Renal cortex interstitium (tissue), 11 donors: ENCODE results near the gene KCNJ18. TPM values are rescaled to one million over a fixed set of nuclear protein-coding genes. Genes with fewer than 3 reads are reported as not detected.
"Not testable (repeated sequence)": the region's sequence is repeated elsewhere in the genome, so short reads cannot be mapped to it uniquely, and the experiment has no call there.

Experiments used
- DNase-seq, 11 donors: peaks; one replicate each; pipeline ENCODE4 v3.0.0-alpha.2; 2013; ENCODE audit warnings: low read depth in 9 of 11, low spot score in 4 of 11; ENCODE audit errors: extremely low read depth in 1 of 11
- polyA plus RNA-seq, 3 donors: library from polyadenylated mRNA; unstranded; fragments of 120-200 nt; gene quantifications; one replicate each; pipeline ENCODE4 v1.2.1, GENCODE V29; 2013; ENCODE audit not compliant: insufficient read length in 3 of 3

The KCNJ18 gene
- polyA plus RNA-seq, 3 donors, result not detected

GRCh38 chr17:21681576-21681975 lies 10.7 kb upstream of the KCNJ18 start:
- not testable (repeated sequence) for DNase-seq

GRCh38 chr17:21682130-21682529 lies 10.2 kb upstream of the KCNJ18 start:
- not testable (repeated sequence) for DNase-seq

GRCh38 chr17:21683142-21683712 lies 9.1 kb upstream of the KCNJ18 start:
- not testable (repeated sequence) for DNase-seq

GRCh38 chr17:21683897-21684296 lies 8.4 kb upstream of the KCNJ18 start:
- DNase-seq, result not testable (repeated sequence)

GRCh38 chr17:21684384-21684783 lies 7.9 kb upstream of the KCNJ18 start:
- not testable (repeated sequence) for DNase-seq

GRCh38 chr17:21685061-21685795 lies 7.1 kb upstream of the KCNJ18 start:
- DNase-seq, result not testable (repeated sequence)

- no peak for DNase-seq
Measured at GRCh38 chr17:21686165-21687015, 5.9 kb upstream of the KCNJ18 start.

GRCh38 chr17:21687136-21687953 lies 5.0 kb upstream of the KCNJ18 start:
- DNase-seq, result no peak

- DNase-seq, result no peak
Measured at GRCh38 chr17:21688293-21688949, 3.9 kb upstream of the KCNJ18 start.

GRCh38 chr17:21689604-21690003 lies 2.7 kb upstream of the KCNJ18 start:
- no peak for DNase-seq

- DNase-seq, result not testable (repeated sequence)
Measured at GRCh38 chr17:21690811-21691210, 1.5 kb upstream of the KCNJ18 start.

GRCh38 chr17:21691481-21691880 lies 842 bp upstream of the KCNJ18 start:
- not testable (repeated sequence) for DNase-seq

GRCh38 chr17:21692704-21693065 lies 362 bp downstream of the KCNJ18 start:
- DNase-seq, result not testable (repeated sequence)

GRCh38 chr17:21693391-21693796 lies 1.1 kb downstream of the KCNJ18 start:
- not testable (repeated sequence) for DNase-seq

GRCh38 chr17:21693937-21694336 lies 1.6 kb downstream of the KCNJ18 start:
- DNase-seq, result not testable (repeated sequence)

GRCh38 chr17:21696227-21696626 lies 3.9 kb downstream of the KCNJ18 start:
- not testable (repeated sequence) for DNase-seq

GRCh38 chr17:21696842-21697507 lies 4.7 kb downstream of the KCNJ18 start:
- not testable (repeated sequence) for DNase-seq

- DNase-seq, result not testable (repeated sequence)
Measured at GRCh38 chr17:21697508-21697860, 5.2 kb downstream of the KCNJ18 start.
